Bronchial epithelial cell (primary cell): ENCODE results near the gene TRMT1L. TPM values are rescaled to one million over a fixed set of nuclear protein-coding genes. Genes with fewer than 3 reads are reported as not detected.

Source experiments
- DNase-seq: peaks from one replicate; pipeline ENCODE4 v3.0.0-alpha.2; 2010; ENCODE audit warnings: low read depth
- FAIRE-seq: peaks from 2 replicates; lab custom pipeline; 2011; peaks lifted over from hg19 to GRCh38; lab: Jason Lieb, UNC
- H3K27me3 ChIP-seq: 2 replicates; pipeline ENCODE4 v1.5.1; 2011; ENCODE audit warnings: low read length; ENCODE audit not compliant: control insufficient read depth, insufficient read depth
- H3K36me3 ChIP-seq: 2 replicates; pipeline ENCODE4 v1.5.1; 2011; ENCODE audit warnings: low read length; ENCODE audit not compliant: control insufficient read depth, insufficient read depth
- H3K4me3 ChIP-seq: 2 replicates; pipeline ENCODE4 v1.5.1; 2011; ENCODE audit warnings: mild to moderate bottlenecking, low read depth, low read length, control low read depth
- CTCF ChIP-seq: IDR thresholded peaks from 2 replicates; pipeline ENCODE4 v1.5.1; 2011; ENCODE audit warnings: mild to moderate bottlenecking, moderate library complexity, low read length, control low read depth, inconsistent platforms; ENCODE audit not compliant: insufficient read depth, severe bottlenecking
- total RNA-seq: library from RNA; depleted of rRNA; stranded (reverse); fragments of >200 nt; gene quantifications from 2 replicates; pipeline ENCODE4 v1.2.1, GENCODE V29; 2014

TRMT1L gene
- total RNA-seq, 1 donor from 2014 or later: 21.9 TPM

GRCh38 chr1:185068341-185068740, 88.4 kb downstream of the TRMT1L start:
- H3K36me3 ChIP-seq: no peaks in the 10 kb centered on the region
- no peaks in the 10 kb centered on the region for H3K27me3 ChIP-seq
- FAIRE-seq (no peak), DNase-seq (no peak)
- H3K4me3 ChIP-seq: no peak overlapping the region
- TF ChIP-seq CTCF: no peak

Other genes with a start within 250 kb of the TRMT1L start
- 97.4 and 169 TPM in 2 replicates for gene NIBAN1, start 182.4 kb downstream of the TRMT1L start, total RNA-seq
- gene RNF2, start 111.4 kb downstream of the TRMT1L start, total RNA-seq: 15.0 and 19.2 TPM in 2 replicates
- gene SWT1, start 214 bp upstream of the TRMT1L start, total RNA-seq: 2.6 and 2.9 TPM in 2 replicates
- gene IVNS1ABP, start 160.3 kb upstream of the TRMT1L start, total RNA-seq: 34.8 and 72.7 TPM in 2 replicates